Ramos (cell line): ENCODE results near the gene ACTN2.
"Not testable (repeated sequence)": the region's sequence is repeated elsewhere in the genome, so short reads cannot be mapped to it uniquely, and the experiment has no call there.

Experiments
- in situ Hi-C: fragments of 300-500 bp; cut with MboI; formaldehyde crosslinking; loops from one replicate; pipeline ENCODE4 v1.14.3; 2022; ENCODE audit warnings: low sequenced_read_pairs; ENCODE audit not compliant: unreplicated experiment

Gene ACTN2

GRCh38 chr1:236685917-236686814, at the start of gene ACTN2:
Gene ACTN2, plus strand, starts transcription at chr1:236686499. Its CDS starts 175 bp downstream, at chr1:236686674.
- in situ Hi-C loops = no loop called here

- in situ Hi-C loops = no loop called here
These were observed 47.4 kb upstream of the ACTN2 start for GRCh38 chr1:236638945-236639344.

GRCh38 chr1:236639686-236640085, 46.6 kb upstream of the ACTN2 start:
- in situ Hi-C loops = no loop called here

GRCh38 chr1:236642763-236643162, 43.5 kb upstream of the ACTN2 start:
- in situ Hi-C loops = no loop called here

- in situ Hi-C loops = no loop called here
These were observed 41.2 kb upstream of the ACTN2 start for GRCh38 chr1:236645016-236645680.

- in situ Hi-C loops = no loop called here
These were observed 31.8 kb upstream of the ACTN2 start for GRCh38 chr1:236654511-236654910.

GRCh38 chr1:236654957-236655356, 31.3 kb upstream of the ACTN2 start:
- in situ Hi-C loops = no loop called here

- in situ Hi-C loops = no loop called here
These were observed 28.9 kb upstream of the ACTN2 start for GRCh38 chr1:236657398-236657797.

GRCh38 chr1:236659792-236660587, 26.3 kb upstream of the ACTN2 start:
- in situ Hi-C loops = no loop called here

GRCh38 chr1:236663934-236664333, 22.4 kb upstream of the ACTN2 start:
- in situ Hi-C loops = no loop called here

- in situ Hi-C loops = not testable (repeated sequence)
These were observed 17.4 kb upstream of the ACTN2 start for GRCh38 chr1:236668909-236669308.

GRCh38 chr1:236670060-236670459, 16.2 kb upstream of the ACTN2 start:
- in situ Hi-C loops = no loop called here

- in situ Hi-C loops = no loop called here
These were observed 12.9 kb upstream of the ACTN2 start for GRCh38 chr1:236673289-236673919.

- in situ Hi-C loops = no loop called here
These were observed 8.6 kb upstream of the ACTN2 start for GRCh38 chr1:236677641-236678235.

GRCh38 chr1:236681219-236681618, 5.1 kb upstream of the ACTN2 start:
- in situ Hi-C loops = no loop called here

GRCh38 chr1:236685205-236685916, 938 bp upstream of the ACTN2 start:
- in situ Hi-C loops = no loop called here

GRCh38 chr1:236686815-236687160, 489 bp downstream of the ACTN2 start:
- in situ Hi-C loops = no loop called here

- in situ Hi-C loops = no loop called here
These were observed 974 bp downstream of the ACTN2 start for GRCh38 chr1:236687273-236687672.

GRCh38 chr1:236688705-236689104, 2.4 kb downstream of the ACTN2 start:
- in situ Hi-C loops = no loop called here
